K562 (cell line): Measurements from ENCODE around the gene UBAC2.

Experiments used
- CREBBP ChIP-seq: IDR thresholded peaks from one replicate; pipeline ENCODE4 v1.6.1; 2012; ENCODE audit warnings: low read depth, mild to moderate bottlenecking, control low read depth, inconsistent platforms, low read length
- GABPA ChIP-seq: fragments of 200-800 bp; sonication (Bioruptor generic); conservative IDR thresholded peaks from 2 replicates; pipeline ENCODE4 v1.6.1; 2016; ENCODE audit warnings: low read depth, missing genetic modification characterization, missing compliant biosample characterization
- HMGXB4 ChIP-seq: sonication (generic); formaldehyde crosslinking; IDR thresholded peaks from 2 replicates; pipeline ENCODE4 v1.8.1; 2023; ENCODE audit warnings: mild to moderate bottlenecking, missing genetic modification reagents
- ZFP30 ChIP-seq: fragments of 250-450 bp; sonication (Bioruptor Pico); IDR thresholded peaks from 2 replicates; pipeline ENCODE4 v1.8.0; 2022; ENCODE audit warnings: moderate library complexity, mild to moderate bottlenecking, inconsistent platforms, borderline replicate concordance
- ZFX ChIP-seq: sonication (generic); formaldehyde crosslinking; IDR thresholded peaks from 2 replicates; pipeline ENCODE4 v1.8.0; 2022; ENCODE audit warnings: mild to moderate bottlenecking, missing genetic modification reagents, moderate library complexity
- TF ChIP-seq, protein P1 (sequence below): sonication (generic); formaldehyde crosslinking; IDR thresholded peaks from 2 replicates; pipeline ENCODE4 v1.8.1; 2023; ENCODE audit warnings: mild to moderate bottlenecking, missing genetic modification reagents

DNA sequence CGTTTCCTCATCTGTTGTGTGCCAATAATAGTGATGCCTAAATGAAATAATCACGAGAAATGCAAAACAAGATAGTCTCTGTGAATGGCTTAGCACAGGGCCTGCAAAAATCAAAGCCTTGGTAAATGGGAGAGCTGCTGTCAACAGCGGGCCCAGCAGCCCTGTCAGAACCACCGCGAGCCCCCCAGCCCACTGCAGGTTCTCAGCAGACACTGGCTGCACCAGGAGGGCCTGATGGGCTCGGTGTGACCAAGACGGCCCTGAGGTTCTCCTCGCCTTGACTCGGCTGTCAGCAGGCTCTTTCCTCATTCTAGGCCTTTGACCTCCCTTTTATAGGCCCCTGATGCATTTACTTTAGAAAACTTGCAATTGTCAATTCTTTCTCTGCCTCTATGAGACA, 197.4 kb downstream of the UBAC2 start:
- no peak for TF ChIP-seq HMGXB4
- no peak for TF ChIP-seq CREBBP
- TF ChIP-seq ZFX (CRISPR knock-in tag), result no peak
- TF ChIP-seq GABPA (tag), result no peak
- TF ChIP-seq ZFP30 (CRISPR knock-in tag), result no peak
- TF ChIP-seq, protein P1, sequence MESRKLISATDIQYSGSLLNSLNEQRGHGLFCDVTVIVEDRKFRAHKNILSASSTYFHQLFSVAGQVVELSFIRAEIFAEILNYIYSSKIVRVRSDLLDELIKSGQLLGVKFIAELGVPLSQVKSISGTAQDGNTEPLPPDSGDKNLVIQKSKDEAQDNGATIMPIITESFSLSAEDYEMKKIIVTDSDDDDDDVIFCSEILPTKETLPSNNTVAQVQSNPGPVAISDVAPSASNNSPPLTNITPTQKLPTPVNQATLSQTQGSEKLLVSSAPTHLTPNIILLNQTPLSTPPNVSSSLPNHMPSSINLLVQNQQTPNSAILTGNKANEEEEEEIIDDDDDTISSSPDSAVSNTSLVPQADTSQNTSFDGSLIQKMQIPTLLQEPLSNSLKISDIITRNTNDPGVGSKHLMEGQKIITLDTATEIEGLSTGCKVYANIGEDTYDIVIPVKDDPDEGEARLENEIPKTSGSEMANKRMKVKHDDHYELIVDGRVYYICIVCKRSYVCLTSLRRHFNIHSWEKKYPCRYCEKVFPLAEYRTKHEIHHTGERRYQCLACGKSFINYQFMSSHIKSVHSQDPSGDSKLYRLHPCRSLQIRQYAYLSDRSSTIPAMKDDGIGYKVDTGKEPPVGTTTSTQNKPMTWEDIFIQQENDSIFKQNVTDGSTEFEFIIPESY (CRISPR knock-in tag), result no peak
